SK-N-SH (cell line): ENCODE measurements around the gene CRABP1. TPM values are rescaled to one million over a fixed set of nuclear protein-coding genes. Genes with fewer than 3 reads are reported as not detected.

Experiments used
- CTCF ChIA-PET: fragments of 300-600, 350-600 bp; formaldehyde crosslinking; extraction: SDS; loops from one replicate; lab custom pipeline; 2021; lab: Yijun Ruan, JAX
- POLR2A ChIA-PET: fragments of 350-600 bp; sonication (Branson Sonifier 250); formaldehyde crosslinking; extraction: SDS; loops from one replicate; lab custom pipeline; 2020; ENCODE audit warnings: antibody characterized with exemption, inconsistent platforms; lab: Yijun Ruan, JAX
- DNase-seq: peaks from one replicate; pipeline ENCODE4 v3.0.0; 2012
- H2AFZ ChIP-seq: fragments of 200-600 bp; sonication (generic); 2 replicates; pipeline ENCODE4 v1.8.1; 2016; ENCODE audit warnings: antibody characterized with exemption, mild to moderate bottlenecking, low read depth
- H3F3A ChIP-seq: fragments of 200-600 bp; sonication (generic); replicated peaks from 2 replicates; pipeline ENCODE3; 2016; ENCODE audit warnings: antibody characterized with exemption, mild to moderate bottlenecking; ENCODE audit not compliant: insufficient read depth
- H3K27ac ChIP-seq, 2 experiments: fragments of 200-500 bp in 1 of 2; fragments of 200-600 bp in 1 of 2; sonication (Bioruptor generic) in 1 of 2; sonication (generic), shearing (Covaris generic) in 1 of 2; 2 replicates each; pipeline versions ENCODE4 v1.5.1 to v1.6.1; 2014 to 2016; ENCODE audit warnings: low read depth in 2 of 2, inconsistent platforms in 1 of 2, low read length in 1 of 2, mild to moderate bottlenecking in 1 of 2, mixed read lengths in 1 of 2
- H3K27me3 ChIP-seq: fragments of 200-600 bp; sonication (generic), shearing (Covaris generic); 2 replicates; pipeline ENCODE4 v1.6.1; 2016; ENCODE audit warnings: mixed run types; ENCODE audit not compliant: insufficient read depth
- H3K36me3 ChIP-seq, 2 experiments: fragments of 200-500 bp in 1 of 2; fragments of 200-600 bp in 1 of 2; sonication (Bioruptor generic) in 1 of 2; sonication (generic) in 1 of 2; replicated peaks in 1 of 2; 2 replicates each; pipeline versions ENCODE3 to v1.5.1; 2014 to 2016; ENCODE audit warnings: low read length in 1 of 2, mild to moderate bottlenecking in 1 of 2; ENCODE audit not compliant: insufficient read depth in 2 of 2, control insufficient read depth in 1 of 2
- H3K4me1 ChIP-seq, 2 experiments: fragments of 200-500 bp in 1 of 2; fragments of 200-600 bp in 1 of 2; sonication (Bioruptor generic) in 1 of 2; sonication (generic), shearing (Covaris generic) in 1 of 2; 2 replicates each; pipeline versions ENCODE4 v1.5.1 to v1.6.1; 2014 to 2016; ENCODE audit warnings: low read depth in 1 of 2, low read length in 1 of 2, mixed run types in 1 of 2; ENCODE audit not compliant: insufficient read depth in 2 of 2, control insufficient read depth in 1 of 2
- H3K4me2 ChIP-seq: fragments of 200-600 bp; sonication (generic), shearing (Covaris generic); 2 replicates; pipeline ENCODE4 v1.6.1; 2017; ENCODE audit warnings: mixed run types
- H3K4me3 ChIP-seq, 2 experiments: fragments of 200-500 bp in 1 of 2; fragments of 200-600 bp in 1 of 2; sonication (Bioruptor generic) in 1 of 2; sonication (generic), shearing (Covaris generic) in 1 of 2; 2 replicates each; pipeline versions ENCODE4 v1.5.1 to v1.8.1; 2014 to 2016; ENCODE audit warnings: low read depth in 2 of 2, inconsistent platforms in 1 of 2, low read length in 1 of 2, mild to moderate bottlenecking in 1 of 2, mixed read lengths in 1 of 2, moderate library complexity in 1 of 2
- H3K79me2 ChIP-seq: fragments of 200-600 bp; sonication (generic); 2 replicates; pipeline ENCODE4 v1.8.1; 2017; ENCODE audit warnings: mild to moderate bottlenecking; ENCODE audit not compliant: insufficient read depth
- H3K9ac ChIP-seq: fragments of 200-600 bp; sonication (generic); 2 replicates; pipeline ENCODE4 v1.6.1; 2017; ENCODE audit warnings: mixed run types
- H3K9me2 ChIP-seq: fragments of 200-600 bp; sonication (generic); 2 replicates; pipeline ENCODE4 v1.6.1; 2017; ENCODE audit warnings: mixed run types
- H3K9me3 ChIP-seq: fragments of 200-600 bp; sonication (generic); 2 replicates; pipeline ENCODE4 v1.6.1; 2017; ENCODE audit warnings: mixed run types, mild to moderate bottlenecking, moderate library complexity
- H4K20me1 ChIP-seq: fragments of 200-600 bp; sonication (generic); 2 replicates; pipeline ENCODE4 v1.6.1; 2017; ENCODE audit warnings: mild to moderate bottlenecking, mixed run types; ENCODE audit not compliant: insufficient read depth
- ELF1 ChIP-seq: IDR thresholded peaks from 2 replicates; pipeline ENCODE4 v1.4.0; 2012
- FOXM1 ChIP-seq: IDR thresholded peaks from 2 replicates; pipeline ENCODE4 v1.4.0; 2012; ENCODE audit warnings: low read depth, mild to moderate bottlenecking
- MEF2A ChIP-seq: IDR thresholded peaks from 2 replicates; pipeline ENCODE4 v1.4.0; 2012; ENCODE audit warnings: low read depth, borderline replicate concordance
- NFIC ChIP-seq: IDR thresholded peaks from 2 replicates; pipeline ENCODE4 v1.4.0; 2012; ENCODE audit warnings: borderline replicate concordance
- REST ChIP-seq: IDR thresholded peaks from 2 replicates; pipeline ENCODE4 v1.6.1; 2012; ENCODE audit warnings: mild to moderate bottlenecking, low read depth, low read length, moderate library complexity
- TAF1 ChIP-seq: IDR thresholded peaks from 2 replicates; pipeline ENCODE4 v1.6.1; 2012; ENCODE audit warnings: low read depth, mild to moderate bottlenecking, low read length, moderate library complexity, borderline replicate concordance
- TCF12 ChIP-seq: IDR thresholded peaks from 2 replicates; pipeline ENCODE4 v1.4.0; 2012
- USF2 ChIP-seq: fragments of 150-350 bp; IDR thresholded peaks from 2 replicates; pipeline ENCODE4 v1.6.1; 2017; ENCODE audit warnings: antibody characterized with exemption, low read length, low read depth, borderline replicate concordance
- WGBS: methylation state at CpG from one replicate; pipeline ENCODE4 v1.1.6; 2017; ENCODE audit warnings: low lambda C conversion rate; 5-methylcytosine and 5-hydroxymethylcytosine counted together
- polyA plus RNA-seq, 3 experiments: library from polyadenylated mRNA; depleted of rRNA; stranded (reverse); fragments of >200 nt; gene quantifications; 2 replicates each; pipeline ENCODE4 v1.2.3, GENCODE V29; 2012
- TF ChIP-seq, protein P1 (sequence below): fragments of 200-600 bp; sonication (generic); IDR thresholded peaks from 2 replicates; pipeline ENCODE4 v1.6.1; 2017; ENCODE audit warnings: antibody characterized with exemption, mild to moderate bottlenecking, moderate library complexity
- TF ChIP-seq, protein P2 (sequence below): IDR thresholded peaks from 2 replicates; pipeline ENCODE4; 2012

The CRABP1 gene
- polyA plus RNA-seq, 1 of the 3 experiments (the other 2 are of a cell fraction): 1.0 TPM

DNA sequence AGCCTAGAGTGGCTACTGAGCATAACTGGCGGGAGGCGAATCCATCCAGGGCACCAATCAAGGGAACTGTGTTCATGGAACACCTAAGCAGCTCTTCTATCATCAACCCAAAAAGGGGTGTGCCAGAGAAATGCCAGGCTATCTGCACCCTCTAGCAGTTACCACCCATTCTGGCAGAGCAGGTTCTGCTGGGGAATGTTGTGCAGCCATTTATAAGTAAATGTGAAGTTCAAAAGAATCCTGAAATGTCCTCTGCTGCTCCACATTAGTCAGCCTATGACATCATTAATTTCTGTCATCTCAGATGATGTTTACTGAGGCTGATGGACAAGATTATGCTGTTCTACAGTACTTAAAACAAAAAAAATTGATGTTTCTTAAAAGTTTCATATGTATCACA, 48.5 kb upstream of the CRABP1 start:
- TF ChIP-seq, protein P1, sequence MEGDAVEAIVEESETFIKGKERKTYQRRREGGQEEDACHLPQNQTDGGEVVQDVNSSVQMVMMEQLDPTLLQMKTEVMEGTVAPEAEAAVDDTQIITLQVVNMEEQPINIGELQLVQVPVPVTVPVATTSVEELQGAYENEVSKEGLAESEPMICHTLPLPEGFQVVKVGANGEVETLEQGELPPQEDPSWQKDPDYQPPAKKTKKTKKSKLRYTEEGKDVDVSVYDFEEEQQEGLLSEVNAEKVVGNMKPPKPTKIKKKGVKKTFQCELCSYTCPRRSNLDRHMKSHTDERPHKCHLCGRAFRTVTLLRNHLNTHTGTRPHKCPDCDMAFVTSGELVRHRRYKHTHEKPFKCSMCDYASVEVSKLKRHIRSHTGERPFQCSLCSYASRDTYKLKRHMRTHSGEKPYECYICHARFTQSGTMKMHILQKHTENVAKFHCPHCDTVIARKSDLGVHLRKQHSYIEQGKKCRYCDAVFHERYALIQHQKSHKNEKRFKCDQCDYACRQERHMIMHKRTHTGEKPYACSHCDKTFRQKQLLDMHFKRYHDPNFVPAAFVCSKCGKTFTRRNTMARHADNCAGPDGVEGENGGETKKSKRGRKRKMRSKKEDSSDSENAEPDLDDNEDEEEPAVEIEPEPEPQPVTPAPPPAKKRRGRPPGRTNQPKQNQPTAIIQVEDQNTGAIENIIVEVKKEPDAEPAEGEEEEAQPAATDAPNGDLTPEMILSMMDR: no peak
- TF ChIP-seq TCF12: no peak
- TF ChIP-seq, protein P2, sequence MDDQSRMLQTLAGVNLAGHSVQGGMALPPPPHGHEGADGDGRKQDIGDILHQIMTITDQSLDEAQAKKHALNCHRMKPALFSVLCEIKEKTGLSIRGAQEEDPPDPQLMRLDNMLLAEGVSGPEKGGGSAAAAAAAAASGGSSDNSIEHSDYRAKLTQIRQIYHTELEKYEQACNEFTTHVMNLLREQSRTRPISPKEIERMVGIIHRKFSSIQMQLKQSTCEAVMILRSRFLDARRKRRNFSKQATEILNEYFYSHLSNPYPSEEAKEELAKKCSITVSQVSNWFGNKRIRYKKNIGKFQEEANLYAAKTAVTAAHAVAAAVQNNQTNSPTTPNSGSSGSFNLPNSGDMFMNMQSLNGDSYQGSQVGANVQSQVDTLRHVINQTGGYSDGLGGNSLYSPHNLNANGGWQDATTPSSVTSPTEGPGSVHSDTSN: 0 out of 2 replicates have a peak, but pooled peaks have one; percentile 30
- no peak for DNase-seq
- ChIA-PET CTCF (interaction anchor here (1.3 to 2.3 kb wide), 2 partner anchors 9 to 13 kb away, joined by 5 to 10 read pairs; no protein-coding TSS in a partner anchor), POLR2A (no interaction called here)
- Histone ChIP-seq H3K4me2 (no peak overlapping the region; the same call in 1 of the 2 replicates), H3F3A (no peaks in the 10 kb centered on the region), H3K9ac (no peak overlapping the region), H3K36me3 (peaks cover 60 to 80% of the 10 kb centered on the region in 2 experiments), H3K4me3 (no peak overlapping the region), H3K27ac (no peak overlapping the region), H3K79me2 (peaks cover 20% of the 10 kb centered on the region), H4K20me1 (no peaks in the 10 kb centered on the region), H2AFZ (no peak overlapping the region), H3K9me3 (no peaks in the 10 kb centered on the region), H3K4me1 (no peaks in the 10 kb centered on the region), H3K27me3 (no peaks in the 10 kb centered on the region), H3K9me2 (no peaks in the 10 kb centered on the region)
- 100% methylated on average over 2 of the region's 2 CpGs for WGBS

- POLR2A ChIA-PET: no interaction called here
- CTCF ChIA-PET: interaction anchor here (0.8 to 2.3 kb wide), 4 partner anchors 10 to 130 kb away, joined by 3 to 10 read pairs (median 4); no protein-coding TSS in a partner anchor
- peaks cover 25% of the 10 kb centered on the region for H3K79me2 ChIP-seq
Observed at GRCh38 chr15:78292219-78292618, 47.9 kb upstream of the CRABP1 start.

More at GRCh38 chr15:78292219-78292618, 47.9 kb upstream of the CRABP1 start:
- H3K4me2 ChIP-seq: no peak overlapping the region
- no peak for DNase-seq
- H3K27ac ChIP-seq: no peak overlapping the region
- H3F3A ChIP-seq: no peaks in the 10 kb centered on the region
- peaks cover 57 to 75% of the 10 kb centered on the region in 2 experiments for H3K36me3 ChIP-seq
- no peaks in the 10 kb centered on the region for H3K9me3 ChIP-seq
- no peaks in the 10 kb centered on the region for H3K27me3 ChIP-seq
- 0 out of 2 replicates have a peak overlapping the region, but pooled peaks have one; percentile 6 for H3K9ac ChIP-seq
- no peaks in the 10 kb centered on the region for H3K4me1 ChIP-seq
- WGBS: 96% methylated on average over 1 of the region's 1 CpG
- no peaks in the 10 kb centered on the region for H4K20me1 ChIP-seq
- no peak for TF ChIP-seq ELF1
- TF ChIP-seq, protein P1: no peak
- no peak for TF ChIP-seq NFIC
- no peak for TF ChIP-seq FOXM1
- TF ChIP-seq USF2: no peak
- TF ChIP-seq MEF2A: no peak
- TF ChIP-seq, protein P2: no peak
- no peak for TF ChIP-seq REST
- no peak for TF ChIP-seq TCF12
- TF ChIP-seq TAF1: no peak
- H3K4me3 ChIP-seq: no peak overlapping the region
- no peaks in the 10 kb centered on the region for H3K9me2 ChIP-seq
- H2AFZ ChIP-seq: no peak overlapping the region
